NCI-H526 treated with DMSO at 0.1 percent for 48 hours (cell line): Measurements from ENCODE around the gene DLX3.

Experiments
- DNase-seq: peaks from one replicate; lab custom pipeline; 2025; lab: John Stamatoyannopoulos, UW

The DLX3 gene

DNA sequence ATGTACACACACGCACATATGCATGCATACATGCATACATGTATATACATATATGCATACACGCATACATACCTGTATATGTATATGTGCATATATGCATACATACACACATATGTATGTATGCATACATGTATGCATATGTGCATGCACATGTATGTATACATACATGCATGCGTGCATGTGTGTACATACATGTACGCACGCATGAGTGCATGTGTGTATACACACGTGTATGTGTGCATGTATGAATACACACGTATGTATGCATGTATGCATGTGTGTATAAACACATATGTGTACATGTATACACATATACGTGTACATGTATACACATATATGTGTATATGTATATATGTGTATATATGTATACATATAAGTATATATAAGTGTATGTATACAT, 28.5 kb upstream of the DLX3 start:
- DNase-seq, result no peak

DNA sequence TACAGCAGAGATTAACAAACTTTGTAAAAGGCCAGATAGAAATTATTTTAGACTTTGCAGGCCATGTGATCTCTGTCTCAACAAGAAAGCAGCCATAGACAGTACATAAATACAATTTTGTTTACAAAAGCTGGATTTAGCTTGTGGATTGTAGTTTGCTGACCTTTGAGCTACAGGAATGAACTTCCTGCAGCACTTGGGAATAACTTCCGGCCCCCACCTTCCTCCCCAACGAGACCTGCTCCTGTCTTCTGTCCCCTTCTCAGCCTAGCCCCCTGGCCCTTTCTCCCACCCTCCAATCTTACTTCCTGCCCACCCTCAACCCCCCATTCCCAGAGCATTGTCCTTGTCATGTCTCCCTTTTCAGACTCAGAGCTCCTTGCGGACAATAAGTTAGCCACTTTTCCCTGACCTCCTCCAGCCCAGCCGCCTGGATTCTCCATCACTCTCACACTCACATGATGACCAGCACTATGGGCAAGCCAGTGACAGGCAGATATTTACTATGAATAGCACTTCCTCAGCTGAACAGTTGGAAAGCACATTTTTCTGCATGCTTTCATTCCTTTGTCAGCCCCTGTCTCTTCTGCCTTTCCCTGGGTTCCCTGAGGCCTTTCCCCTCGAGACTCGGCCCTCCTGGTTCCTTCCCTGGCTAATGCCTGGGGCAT, 27.6 kb upstream of the DLX3 start:
- no peak for DNase-seq

DNA sequence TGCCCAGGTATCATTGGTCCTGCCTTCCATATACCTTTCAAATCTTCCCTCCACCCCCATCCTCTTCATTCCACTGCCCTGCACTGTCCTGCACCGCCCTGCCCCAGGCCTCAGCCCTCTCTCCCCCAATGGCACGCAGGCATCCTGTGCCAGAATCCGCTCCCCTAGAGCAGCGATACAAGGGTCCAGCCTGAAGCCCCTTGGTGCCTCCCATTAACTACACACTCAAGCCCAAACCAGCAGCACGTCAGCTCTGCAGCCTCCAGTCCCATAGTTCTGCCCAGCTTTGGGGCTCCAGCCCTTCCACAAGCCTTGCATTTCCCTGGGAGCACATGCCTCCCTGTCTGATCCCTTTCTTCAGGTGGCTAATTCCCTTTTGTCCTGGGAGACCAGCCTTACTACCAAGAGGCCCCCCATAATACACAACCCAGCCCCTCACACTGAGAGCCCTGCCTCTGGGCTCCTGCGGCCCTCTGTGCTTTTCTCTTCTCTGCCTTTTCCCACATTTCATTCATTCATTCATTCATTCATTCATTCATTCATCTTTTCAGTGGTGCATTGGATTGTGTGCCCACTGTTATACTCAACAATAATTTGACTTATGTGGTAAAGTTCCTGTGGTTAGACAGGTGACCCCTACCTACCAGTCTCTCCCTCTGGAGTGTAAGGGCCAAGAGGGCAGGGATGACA, 26.8 kb upstream of the DLX3 start:
- DNase-seq, result no peak

DNA sequence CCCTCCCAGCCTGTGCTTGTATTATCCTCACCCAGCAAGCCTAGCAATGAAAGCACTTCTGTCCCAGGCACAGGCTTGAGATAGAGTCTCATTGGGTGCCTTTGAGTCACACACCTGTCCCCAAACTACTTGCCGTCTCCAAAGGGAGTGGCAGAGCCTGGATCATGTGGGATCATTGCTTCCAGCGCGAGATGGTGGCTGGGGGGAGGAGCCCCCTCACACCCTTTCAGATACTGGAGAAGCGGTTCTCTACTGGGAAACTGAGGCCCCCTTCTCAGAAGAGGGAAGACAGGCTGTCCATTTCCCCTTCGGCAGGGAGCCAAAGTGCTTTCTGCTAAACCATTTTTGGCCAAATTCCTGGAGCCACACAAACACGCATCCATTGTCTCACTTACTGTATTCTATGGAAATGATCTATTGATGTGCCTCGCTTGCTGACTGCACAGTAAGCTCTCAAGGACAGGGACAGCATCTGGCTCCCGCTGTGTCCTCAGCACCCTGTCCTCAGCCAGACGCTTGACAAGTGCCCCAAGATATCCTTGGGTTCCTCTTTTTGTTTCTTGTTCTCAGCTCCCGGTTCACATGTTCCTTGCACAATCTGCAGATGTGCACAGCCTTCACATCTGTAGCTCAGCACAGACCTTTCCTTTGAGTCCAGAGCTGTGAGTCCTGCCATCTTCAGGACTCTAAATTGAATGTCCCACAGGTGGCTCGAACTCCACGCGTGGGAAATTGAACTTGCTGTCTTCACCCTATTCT, 26.0 kb upstream of the DLX3 start:
- no peak for DNase-seq

DNA sequence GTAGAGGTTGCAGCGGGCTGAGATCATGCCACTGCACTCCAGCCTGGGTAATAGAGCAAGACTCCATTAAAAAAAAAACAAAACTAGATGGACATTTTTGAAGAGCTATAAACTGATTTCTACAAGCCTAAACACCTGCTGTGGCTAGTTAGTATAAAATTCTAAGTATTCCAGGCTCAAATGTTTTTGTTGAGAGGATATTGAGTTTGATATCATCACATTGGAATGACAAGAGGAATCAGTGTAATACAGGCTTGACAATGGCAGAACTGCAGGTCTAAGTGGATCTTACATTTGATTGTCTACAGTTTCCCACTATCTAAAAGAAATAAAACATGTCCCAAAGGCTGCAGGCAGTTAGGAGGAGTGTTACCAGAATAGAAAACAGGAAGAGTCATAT, 23.9 kb upstream of the DLX3 start:
- no peak for DNase-seq

DNA sequence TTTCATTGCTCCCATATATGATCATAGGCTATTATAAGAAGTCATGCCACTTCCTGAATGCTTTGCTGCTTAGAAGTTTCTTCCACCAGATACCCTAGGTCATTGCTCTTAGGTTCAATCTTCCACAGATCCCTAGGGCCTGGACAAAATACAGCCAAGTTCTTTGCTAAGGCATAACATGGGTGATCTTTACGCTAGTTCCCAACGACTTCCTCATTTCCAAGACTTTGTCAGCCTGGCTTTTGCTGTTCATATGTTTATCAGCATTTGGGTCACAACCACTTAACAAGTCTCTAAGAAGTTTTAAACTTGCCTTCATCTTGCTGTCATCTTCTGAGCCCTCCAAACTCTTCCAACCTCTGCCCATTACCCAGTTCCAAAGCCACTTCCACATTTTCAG, 20.1 kb upstream of the DLX3 start:
- no peak for DNase-seq

DNA sequence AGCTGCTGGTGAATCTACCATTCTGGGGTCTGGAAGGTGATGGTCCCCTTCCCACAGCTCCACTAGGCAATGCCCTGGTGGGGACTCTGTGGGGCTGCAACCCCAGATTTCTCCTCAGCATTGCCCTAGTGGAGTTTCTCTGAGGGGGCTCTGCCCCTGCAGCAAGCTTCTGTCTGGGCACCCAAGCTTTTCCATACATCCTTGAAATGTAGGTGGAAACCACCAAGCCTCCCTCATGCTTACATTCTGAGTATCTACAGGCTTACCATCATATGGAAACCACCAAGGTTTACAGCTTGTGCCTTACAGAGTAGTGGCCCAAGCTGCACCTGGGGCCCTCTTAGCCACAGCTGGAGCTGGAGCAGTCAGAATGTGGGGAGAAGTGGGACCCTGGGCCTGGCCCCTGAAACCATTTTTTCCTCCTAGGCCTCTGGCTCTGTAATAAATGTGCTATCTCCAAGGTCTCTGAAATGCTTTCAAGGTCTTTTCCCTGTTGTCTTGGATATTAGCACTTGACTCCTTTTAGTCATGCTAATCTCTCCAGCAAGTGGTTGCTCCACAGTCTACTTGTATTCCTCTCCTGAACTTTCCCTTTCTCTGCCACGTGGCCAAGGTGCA, 19.6 kb upstream of the DLX3 start:
- DNase-seq, result no peak

DNA sequence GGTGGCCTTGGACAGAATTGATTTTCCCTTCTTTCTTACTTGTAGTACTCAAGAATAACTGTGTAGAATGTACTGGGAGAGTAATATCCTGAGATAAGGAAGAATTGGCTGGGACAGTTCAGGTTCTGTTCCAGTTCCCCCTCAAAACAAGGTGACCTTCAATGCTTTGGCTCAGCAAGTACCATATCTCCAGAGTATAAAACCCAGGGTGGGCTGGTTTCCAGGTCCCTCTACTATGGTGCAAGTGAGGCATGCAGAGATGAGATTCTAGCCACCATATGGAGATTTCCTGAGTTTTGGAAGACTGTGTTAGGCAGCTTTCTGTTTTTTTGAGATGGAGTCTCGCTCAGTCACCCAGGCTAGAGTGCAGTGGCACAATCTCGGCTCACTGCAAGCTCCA, 18.1 kb upstream of the DLX3 start:
- DNase-seq, result no peak

DNA sequence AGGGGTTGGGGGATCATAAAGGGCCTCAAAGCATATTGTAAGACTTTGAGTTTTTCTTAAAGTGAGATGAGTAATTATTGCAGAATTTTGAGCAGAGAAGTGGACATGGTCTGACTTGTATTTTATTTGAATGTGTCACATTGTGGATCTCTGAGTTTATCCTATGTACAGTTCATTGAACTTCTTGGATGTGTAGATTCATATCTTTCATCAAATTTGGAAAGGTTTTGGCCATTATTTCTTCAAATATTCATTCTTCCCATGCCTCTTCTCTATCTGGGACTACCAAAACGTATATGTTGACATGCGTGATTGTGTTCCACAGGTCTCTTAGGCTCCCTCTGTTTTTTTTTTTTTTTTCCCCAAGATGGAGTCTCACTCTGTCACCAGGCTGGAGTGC, 14.3 kb upstream of the DLX3 start:
- no peak for DNase-seq

DNA sequence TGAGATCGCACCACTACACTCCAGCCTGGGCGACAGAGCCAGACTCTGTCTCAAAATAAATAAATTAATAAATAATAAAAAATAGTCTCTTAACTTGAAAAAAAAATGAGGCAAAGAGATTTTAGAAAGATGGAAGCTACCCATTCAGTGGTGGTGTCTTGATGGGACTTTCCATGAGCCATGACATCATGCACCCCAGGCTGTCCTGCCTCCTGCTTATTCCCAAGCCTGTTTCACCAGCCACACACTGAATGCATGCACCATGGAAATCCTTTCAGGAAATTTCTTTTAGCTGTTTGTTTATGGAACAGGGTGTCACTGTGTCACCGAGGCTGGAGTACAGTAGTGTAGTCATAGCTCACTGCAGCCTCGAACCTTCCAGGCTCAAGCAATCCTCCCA, 8.9 kb upstream of the DLX3 start:
- no peak for DNase-seq

DNA sequence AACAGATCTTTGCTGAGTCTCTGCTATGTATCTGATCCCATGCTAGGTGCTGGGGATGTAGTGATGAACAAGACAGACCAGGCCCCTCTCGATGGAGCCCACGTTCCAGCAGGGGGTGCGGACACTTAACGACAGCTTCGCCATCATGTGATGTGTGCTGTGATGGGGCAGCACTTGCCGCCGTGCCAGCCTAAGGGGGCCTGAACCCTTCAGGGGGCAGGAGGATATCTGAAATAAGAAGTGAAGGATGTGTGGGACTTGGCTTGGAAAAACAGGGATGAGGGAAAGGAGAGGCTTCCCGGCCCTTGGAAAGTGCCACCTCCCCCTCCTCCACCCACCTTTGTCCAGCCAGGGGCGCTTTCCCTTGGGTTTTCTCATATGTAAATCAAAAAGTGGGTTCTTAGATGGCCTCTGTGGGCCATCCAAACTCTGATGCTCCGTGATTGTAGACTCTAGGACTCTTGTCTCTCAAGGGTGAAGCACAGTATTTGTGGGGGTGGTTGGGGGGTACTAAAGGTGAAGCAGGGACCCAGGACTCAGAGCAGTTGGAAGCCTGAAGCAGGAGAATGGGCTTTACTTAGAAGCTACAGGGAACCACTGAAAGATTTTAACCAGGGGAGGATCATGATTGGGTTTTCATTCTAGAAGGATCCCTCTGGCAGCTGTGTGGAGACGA, 4.0 kb upstream of the DLX3 start:
- no peak for DNase-seq

DNA sequence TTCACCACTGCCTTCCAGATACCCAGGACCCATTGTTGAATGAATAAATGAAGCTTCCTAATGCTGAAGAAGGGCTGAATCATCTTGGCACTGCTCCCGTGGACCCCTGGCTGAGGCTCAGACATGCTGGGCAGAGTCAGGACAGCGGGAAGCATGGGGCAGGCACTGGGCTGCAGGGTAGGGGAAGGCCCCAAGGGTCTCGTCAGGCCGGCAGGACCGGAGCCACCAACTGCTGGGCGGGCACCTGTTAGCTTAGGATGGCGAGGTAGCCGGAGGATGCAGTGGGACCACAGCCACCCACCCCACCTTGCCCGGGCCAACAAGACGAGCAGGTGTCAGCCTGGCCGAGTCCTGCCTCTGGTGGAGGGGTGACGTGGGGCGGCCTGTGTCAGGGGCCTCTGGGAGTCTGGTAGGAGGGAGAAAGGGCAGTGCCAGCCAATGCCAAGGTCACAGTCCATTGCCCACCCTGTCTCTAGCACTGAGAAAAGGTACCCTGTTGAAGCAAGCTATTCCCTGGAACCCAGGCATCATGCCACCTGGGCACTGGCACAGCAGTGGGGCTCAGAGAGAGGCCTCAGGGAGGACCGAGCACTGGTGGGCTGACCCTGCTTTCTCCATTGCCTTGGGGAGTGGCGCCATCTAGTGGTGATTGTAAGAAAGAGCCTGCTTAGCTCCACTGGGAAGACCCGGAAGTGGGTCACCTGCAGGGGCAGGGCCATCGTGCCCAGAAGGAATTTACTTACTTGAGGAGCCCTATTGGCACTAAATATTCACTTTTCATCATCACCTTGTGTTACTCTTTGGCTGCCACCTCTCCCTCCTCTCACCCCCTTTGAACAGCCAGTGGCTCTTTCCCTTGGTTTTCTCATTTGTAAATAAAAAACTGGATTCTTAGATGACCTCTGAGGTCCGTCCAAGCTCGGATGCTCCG, 3.0 kb upstream of the DLX3 start:
- peak; percentile 84 for DNase-seq

DNA sequence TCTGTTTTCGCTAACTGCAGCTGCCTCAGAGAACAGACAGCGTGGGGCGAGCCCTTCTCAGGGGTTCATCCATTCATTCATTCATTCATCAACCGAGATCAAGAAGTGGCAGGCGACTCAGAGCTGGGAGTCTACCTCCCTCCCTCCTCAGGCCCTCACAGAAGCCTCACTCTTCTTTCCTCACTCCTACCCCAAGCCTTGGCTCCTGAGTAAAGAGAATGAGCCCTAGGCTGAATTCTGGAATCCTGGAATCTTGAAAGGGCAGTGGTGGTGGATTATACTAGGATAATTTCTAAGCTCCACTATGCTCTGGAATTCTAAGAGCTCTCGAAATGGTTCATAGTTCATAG, 2.3 kb upstream of the DLX3 start:
- DNase-seq, result no peak

DNA sequence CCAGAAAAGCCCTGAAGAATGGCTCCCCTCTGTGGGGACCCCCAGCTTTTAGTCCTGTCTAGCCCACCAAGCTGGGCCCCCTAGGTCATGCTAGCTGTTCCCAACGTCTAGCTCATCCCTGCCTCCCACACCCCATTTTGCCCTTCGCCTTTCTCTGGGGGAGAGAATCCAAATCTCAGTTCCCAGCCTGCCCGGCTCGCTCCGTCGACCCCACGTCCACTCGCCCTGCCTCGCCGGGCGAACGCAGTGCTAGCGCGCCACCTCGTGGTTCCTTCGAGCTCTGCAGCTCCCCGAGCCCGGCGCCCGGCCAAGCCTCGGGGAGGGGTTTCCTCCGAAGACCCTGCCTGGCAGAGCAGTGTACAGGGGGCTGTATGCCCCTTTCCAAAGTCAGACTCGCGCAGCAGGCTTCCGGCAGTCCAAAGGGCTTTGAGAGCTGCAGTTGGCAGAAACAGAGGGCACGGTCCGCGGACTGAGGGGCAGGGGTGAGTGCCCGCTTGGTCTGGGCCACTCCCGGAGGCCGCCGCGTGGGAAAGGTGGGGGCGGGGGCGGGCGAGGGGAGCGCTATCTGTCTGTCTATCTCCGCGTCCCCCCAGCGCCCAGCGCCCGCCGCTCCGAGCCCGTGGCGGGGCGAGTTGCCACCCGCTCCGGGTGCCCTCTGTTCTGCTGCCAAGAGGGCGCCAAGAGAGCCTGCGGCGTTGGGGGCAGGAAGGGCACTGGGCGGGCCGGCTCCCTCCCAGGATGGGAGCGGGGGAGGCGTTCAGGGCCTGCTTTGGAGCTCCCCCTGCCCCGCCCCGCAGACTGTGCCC, 1.7 kb upstream of the DLX3 start:
- no peak for DNase-seq

DNA sequence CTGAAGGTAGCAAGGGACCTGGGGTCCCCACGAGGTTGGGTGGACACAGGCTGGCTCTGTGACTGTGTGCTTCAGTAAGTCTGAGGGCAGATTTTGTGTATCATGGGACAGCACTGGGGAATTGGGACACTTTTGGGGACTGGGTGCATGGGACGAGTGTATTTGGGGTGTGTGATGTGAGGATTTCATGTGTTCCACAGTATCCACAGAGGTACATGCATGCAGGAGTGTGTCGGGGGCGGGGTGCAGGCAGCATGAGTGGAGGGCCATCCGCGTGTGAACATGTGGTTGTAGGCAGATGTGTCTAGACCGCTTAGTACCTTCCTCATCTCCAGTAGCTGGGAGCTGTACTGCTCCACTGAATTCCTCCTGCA, 1.1 kb upstream of the DLX3 start:
- DNase-seq, result no peak

DNA sequence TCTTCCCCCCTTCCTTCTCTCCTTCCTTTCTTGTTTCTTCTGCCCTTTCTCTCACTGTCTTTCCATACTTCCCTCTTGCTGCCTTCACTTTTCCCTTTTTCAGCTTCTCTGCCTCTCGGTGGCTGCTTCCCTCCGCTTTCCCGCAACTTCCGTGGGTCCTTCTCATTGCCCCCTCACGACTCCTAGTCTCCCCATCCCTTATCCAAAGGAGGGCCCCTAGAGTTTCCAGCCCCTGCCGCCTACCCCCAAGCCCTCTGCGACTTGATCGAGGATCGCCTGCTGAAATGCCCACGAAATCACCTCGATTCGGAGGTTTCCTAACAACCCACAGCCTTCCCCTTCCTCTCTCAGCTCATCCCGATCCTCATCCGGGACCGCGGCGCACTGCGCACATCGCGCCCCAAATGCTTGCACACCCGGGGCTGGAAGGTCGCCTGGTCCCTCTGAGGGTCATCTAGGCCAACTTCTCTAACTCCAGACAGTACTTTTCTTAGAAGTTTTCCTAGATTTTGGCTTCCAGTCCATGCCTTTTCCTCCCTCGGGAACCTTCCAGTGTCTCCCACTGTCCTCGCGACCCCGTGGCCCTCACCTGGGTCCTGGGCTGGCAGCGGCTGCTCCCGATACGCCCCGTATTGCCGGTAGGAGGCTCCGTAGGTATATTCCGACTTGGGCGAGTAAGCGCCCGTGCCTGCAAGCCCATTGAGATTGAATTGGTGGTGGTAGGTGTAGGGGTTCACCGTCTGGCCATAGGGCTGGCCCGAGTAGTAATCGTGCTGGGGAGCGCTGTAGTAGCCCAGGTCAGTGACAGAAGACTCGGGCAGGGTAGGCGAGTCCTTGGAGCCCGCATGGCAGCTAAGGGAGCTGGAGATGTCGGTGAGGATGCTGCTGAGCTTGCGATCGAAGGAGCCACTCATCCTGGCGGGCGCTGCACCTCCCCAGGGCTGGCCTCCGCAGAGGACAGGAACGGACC, 654 bp downstream of the DLX3 start:
- peak; percentile 68 for DNase-seq

DNA sequence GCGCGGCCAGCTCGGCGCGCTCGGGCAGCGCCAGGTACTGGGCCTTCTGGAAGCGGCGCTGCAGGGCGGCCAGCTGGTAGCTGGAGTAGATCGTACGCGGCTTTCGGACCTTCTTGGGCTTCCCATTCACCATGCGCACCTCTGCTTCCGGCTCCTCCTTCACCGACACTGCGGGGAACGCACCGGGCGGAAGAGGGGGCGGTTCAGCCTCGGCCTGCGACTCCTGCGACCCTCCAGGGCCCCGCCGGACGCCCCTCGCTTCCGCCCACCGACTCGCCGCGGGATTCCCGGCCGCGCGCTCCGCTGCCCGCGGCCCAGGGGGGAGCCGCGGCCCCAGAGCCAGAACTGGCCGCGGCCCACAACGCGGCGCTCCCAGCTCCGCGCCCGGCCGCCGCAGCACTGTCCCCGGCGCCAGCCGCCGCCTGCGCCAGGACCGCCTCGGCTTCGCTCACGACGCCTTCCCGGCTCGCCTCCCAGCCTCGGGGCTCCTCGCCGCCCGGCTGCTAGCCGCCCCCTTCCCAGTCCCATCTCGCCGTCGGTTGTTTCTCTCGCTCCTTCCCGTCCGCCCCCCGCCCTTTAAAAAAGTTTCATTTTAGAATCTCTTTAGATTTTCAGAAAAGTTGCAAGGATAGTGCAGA, 1.5 kb downstream of the DLX3 start:
- peak; percentile 39 for DNase-seq

DNA sequence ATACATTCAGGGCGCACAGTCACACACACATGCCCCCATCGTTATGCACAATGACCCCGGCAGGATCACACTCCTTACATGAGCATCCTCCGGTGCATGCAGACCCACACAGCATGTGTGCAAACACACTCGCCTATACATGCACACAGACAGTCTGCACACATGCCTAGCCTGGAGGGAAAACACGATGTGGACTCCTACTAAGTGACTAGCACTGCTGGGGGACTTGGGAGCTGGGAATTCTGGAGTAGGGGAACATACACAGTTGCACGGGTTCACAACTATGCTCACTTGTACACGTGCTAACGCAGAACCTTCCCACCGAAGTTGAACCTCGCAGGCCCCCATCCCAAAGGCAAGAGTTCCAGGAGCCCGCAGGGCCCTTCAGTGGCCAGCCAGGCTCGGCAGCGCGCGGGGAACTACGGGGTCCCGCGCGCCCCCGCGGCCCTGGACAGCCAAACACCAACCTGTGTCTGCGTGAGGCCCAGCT, 2.0 kb downstream of the DLX3 start:
- no peak for DNase-seq
